ELF-1 (cell line): ENCODE results near the gene PLAA.

Experiments
- DNase-seq: peaks from one replicate; pipeline ENCODE4 v3.0.0-alpha.2; 2016; ENCODE audit warnings: low read depth, low spot score

Gene PLAA

DNA sequence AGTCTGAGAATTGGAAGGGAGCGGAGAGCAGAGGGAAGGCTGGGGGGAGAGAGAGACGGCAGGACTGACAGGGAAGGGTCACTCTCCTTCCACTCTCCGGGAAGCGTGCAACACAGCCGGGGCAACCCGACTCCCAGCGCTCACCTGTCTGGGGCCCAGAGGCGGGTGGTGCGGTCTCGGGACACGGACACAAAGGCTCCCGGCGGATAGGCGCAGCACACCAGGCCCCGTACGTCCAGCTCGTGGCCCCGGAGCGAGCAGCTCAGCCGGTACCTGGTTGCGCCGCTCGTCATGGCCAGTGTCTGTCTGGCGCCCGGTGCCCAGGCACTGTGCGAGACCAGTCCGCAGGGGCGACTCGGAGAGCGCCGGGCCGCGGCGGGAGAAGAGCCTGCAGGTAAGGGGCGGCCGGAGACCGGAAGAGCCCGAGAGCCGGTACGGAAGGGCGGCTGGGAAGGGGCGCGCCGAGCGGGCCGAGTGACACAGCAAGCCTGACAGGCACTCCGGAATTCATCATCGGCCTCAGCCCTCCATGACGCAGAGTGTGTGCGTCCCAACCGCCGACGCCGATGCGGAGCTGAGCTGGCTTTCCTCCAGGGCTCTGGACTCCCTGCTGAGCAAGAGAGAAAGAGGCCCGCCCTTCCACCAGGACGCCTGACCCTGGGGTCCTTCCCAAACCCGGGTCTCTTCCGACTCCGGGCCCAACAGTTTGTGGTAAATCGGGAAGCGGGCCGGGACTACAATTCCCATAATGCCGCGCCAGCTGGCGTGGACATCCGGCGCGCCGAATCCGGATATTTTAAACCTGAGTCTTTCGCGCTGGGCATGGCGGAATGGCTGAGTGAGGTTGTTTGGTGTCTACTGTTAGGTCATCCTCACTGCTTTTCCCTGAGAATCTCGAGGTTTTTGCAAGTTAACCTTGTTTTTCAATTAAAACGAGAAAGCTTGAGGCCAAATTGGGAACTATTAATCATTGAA is at the start of gene PLAA:
TSS of gene PLAA (minus strand) at position 490 of the 975 bp plus-strand sequence. CDS start at position 293, 197 bp downstream.
- peak; percentile 96 for DNase-seq

DNA sequence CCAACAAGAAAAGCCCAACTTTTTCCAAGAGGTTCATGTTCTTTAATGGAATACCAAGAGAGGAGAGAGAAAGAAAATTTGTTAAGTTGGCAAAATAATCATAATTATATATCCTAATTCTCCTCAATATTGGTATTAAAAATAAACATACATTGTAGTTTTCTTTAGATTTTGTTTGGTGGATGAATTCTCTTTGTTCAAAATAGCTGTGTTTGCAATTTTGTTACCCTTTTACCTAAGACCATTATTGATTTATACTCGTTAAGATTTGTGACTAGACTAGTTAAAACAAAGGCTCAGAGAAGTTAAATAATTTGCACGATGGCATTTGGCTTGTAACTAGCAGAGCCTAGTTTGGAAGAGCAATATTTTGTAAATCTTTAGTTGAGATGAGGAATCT is 48.8 kb upstream of the PLAA start:
- DNase-seq = no peak

DNA sequence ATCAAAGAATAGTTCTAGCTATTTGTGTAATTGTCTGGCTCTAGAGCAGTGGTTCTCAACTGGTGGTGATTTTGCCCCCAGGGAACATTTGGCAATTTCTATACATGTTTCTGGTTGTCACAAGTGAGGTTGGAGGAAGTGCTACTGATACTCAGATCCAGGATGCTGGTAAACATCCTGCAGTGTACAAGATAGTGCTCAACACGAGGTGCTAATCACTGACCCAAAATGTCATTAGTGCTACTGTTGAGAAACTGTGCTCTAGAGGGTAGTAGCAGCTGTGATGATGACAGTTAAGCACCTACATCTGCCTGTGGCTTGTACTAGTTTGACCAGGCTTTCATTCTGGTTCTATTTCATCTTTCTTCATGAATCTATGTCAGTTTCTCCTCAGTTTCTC is 36.3 kb upstream of the PLAA start:
- DNase-seq = no peak

DNA sequence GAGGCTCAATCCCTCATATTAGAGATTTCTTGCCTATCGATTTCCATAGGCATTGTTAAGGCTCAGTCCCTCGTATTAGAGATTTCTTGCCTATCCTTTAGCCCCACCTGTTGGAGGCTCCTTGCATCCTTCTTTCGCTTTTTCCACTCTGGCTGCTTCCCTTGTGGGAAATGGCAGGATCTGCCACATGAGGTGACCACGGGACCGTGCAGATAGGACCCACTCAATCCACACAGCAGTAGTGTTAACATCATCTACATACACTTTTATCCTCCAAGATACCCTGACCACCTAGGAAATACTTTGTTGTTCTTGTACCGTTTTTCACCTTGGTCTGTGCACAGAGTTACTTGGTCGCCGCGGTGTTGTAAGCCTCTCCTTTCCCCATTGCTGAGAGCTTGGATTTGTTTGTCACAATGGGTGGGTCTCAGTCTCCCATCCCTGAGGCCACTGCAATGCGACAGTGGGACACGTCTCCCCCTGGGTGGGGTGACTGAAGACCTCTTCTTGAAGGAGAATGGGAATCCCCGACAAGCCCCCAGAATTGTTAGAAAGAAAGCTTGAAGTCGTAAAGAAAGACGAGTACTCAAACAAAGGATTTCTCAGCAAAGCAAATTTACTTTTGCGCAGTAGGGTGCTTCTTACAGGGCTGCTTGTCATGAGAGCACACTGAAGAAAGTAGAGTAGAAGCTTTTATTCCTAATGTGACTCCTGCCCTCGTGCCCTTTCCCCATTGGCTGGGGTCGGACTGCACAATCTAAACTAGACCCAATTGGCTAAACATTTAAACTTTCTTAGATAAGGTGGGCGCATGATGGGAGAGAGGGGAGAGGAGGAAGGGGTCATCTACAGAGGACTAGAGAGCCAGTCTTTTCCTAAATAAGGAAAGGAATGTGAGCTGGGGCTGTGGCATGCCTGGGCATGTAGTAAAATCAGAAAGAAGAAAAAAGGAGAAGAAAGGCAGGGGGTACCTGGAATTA is 29.0 kb upstream of the PLAA start:
- peak; percentile 22 for DNase-seq

DNA sequence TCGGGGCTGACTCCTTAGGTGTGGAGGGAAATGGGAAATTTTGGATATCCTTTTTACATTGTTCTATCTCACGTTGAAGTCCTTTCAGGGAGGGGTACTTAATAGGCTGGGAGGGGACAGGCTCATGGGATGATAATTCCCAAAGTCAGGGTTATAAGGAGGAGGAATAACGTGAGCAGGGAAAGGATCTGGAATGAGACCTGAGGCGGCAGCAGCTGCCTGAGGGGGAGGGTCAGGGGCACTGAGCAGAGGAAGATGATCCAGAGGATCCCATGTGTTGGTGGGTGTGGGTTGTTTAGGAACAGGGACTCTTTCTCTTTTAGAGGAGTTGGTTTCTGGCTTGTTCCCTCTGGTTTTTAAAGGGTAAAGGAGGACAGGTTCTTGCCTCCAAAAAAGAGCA is 27.9 kb upstream of the PLAA start:
- DNase-seq = no peak

DNA sequence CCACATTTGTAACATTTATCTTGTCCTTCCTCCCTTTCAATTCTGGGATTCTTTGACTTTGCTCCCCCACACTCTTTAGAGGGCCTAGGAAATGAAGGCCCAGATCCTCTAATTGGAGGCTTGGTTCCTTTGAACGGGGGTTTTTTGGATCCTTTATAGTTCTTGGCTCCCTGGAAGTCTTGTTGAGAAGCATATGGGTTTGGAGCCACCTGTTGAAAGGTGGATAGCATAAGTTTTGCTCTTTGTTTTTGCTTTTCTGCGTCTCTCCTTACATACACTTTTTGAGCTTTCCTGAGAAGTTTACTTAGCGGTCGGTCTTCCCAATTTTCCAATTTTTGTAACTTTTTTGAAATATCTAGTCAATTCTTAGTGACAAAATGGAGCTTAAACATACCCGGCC is 26.9 kb upstream of the PLAA start:
- no peak for DNase-seq

DNA sequence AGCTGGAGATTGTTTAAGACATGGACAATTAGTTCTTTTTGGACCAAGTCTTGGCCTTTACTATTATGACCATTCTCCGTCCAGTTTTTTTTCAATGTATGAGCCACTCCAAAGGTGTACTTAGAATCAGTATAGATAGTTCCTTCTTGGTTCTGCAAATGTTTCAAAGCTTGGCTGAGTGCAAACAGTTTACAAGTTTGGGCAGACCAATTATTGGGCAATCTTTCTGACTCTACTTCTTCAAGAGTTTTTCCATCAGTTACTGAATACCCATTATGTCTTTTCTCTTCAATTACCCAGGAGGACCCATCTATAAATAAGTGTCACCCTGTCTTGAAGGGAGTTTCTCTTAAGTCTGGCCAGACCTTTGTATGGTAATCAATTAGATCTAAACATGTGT is 24.7 kb upstream of the PLAA start:
- no peak for DNase-seq

DNA sequence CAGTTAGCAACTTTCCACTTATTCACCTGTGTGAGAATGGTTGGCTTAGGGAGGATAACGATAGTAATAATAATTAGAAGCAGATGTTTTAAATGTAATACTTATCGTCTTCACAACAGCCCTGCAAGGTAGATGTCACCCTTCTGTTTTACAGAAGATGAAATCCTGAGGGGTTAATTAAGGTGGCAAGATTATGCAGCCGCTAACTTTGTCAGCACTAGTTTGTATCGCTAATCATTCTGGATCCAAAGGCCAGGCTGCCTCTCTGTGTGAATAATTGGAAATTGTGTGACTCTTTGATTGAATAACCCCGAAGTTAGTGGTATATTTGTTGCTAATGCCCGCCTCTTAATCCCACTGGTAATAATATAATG is 9.8 kb upstream of the PLAA start:
- DNase-seq = no peak

DNA sequence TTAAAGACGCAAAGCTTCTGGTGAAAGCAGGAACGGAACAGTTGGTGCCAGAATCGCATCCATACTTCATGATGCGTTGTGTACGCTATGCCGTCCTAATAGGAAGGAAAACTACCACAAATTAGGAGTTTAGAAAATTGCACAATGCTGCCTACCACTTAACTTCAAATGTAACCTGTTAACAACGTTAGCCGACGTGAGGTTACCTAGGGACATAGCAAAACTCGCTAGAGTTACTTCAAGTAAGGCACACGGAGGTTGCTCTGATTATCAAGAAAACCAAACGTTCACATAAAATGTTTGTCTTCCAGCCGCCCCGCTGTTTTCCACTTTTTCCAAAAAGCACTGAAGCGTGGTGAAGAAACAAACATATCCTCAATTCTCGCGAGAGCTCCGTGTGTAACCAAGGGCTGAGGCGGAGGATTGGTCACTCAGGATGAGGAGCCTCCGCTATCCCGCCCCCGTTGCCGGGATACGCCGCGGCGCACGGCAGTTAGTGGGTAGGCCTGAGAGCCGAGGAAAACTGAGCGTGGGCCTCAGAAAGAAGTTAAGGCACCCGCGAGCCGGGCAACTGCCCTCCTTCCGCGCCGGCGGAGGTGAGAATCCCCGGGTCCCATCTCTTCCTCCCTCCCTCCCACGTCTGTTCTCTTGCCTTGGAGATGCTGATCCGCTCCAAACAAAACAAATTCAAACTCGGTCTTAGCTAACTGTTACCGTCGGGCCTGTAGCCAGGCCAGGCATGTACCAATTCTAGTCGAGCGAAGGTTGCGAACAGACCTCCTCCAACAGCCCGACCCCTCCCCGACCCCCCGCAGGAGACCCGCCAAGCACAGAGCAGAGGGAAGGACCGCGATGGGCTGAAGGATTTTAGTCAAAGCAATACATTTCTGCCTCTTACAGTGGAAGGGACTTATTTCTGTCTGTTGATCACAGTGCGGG is 9.1 kb upstream of the PLAA start, which contains the start of gene IFT74:
TSS of gene IFT74 (plus strand) at position 492 of the 939 bp plus-strand sequence. CDS start 5,556 bp downstream, outside the sequence.
- DNase-seq = peak; percentile 95

DNA sequence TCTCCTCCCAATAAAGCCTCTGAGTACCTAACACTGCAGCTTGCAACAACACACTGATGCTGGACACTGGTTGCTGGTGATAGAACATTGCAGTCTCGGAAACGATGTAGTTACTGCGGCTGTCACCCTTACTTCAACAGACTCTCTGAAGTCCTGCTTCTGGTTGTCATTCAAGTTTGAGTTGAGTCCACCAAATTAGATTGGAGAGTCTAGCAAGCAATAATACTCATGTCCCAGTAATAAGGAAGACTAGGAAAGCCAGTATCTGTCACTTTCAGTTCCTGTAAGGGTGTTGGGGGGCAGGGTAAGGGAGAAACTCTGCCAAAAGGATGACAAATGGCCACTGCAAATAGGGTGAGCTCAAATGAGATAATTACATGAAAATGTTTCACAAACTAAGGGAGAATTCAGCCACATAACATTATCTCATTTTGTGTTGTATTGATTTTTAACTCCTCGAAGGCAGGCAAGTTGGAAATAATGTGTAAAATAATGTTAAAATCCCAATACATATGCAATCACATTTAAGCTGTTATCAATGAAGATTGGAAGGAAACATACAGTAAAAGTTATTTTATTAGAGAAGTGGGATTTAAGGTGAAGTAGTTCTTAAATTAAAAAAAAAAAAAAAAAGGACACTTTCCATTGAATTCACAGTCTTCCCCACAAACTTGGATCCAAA is 8.3 kb upstream of the PLAA start:
- no peak for DNase-seq

DNA sequence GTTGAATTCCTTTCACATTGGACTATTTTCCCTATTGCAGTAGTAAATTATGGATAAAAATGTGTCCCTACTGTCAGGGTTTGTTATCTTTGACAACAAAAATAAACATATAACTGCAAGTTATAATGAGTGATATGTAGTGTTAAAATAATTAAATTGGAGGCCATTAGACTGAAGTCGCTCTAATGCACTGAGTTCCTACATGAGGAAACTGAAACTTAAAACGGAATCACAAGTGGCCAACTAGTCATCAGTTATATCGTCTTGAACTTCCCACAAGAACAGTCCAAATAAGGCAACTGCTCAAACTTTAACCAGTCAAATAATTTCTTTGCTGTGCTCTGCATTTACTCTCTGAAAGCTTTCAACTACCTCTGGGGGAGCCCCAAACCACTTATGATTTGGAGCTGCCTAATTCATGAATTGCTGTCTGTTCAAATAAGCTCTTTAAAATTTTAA is 7.0 kb upstream of the PLAA start:
- no peak for DNase-seq

DNA sequence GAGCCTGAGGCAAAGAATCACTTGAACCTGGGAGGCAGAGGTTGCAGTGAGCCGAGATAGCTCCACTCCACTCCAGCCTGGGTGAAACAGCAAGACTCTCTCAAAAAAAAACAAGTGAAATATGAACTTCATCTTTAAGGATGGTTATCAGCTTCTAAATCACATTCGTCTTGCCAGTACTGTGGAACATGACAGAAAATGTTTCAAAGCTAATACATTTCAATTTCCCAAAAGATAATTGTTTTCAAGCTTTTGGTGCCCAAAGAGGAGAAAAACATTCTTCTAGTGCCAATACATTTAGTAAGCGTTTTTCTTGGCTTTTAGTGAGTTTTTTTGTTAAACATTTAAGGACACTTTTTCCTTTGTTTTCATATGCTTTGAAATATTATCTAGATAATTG is 4.8 kb upstream of the PLAA start:
- DNase-seq = no peak

DNA sequence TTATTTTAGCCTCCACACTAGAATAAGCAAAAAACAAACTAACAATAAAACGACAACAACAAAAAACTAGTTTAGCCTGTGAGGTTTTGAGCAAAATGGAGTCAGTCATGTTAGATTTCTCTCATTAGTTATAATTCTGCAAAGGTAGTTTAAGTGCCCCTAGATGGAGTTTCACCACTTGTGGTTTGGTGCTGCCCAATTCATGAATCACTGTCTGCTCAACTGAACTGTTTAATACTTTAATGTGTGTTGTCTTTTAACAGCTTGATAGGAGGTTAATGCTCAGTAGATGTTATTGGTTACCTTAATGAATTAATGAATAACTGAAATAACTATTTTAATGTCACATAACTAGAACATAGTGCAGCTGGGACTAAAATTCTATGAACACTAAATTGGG is 3.5 kb upstream of the PLAA start:
- no peak for DNase-seq

DNA sequence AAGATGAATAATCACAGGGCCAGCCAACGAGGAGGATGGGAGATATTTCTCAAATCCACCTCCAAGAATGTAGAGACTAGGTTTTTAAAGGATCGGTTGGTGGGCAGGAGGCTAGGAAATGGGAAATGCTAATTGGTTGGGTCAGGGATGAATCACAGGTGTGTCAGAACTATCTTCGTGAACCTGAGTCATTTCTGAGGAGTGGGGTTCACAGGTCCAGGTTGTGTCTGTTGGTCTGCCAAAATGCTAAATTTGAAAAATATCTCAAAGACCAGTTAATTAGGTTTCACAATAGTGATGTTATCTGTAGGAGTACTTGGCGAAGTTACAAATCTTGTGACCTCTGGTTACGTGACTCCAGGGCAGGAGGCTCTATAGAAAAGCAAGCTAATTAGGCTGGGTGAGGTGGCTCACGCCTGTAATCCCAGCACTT is 2.6 kb upstream of the PLAA start:
- DNase-seq = no peak

DNA sequence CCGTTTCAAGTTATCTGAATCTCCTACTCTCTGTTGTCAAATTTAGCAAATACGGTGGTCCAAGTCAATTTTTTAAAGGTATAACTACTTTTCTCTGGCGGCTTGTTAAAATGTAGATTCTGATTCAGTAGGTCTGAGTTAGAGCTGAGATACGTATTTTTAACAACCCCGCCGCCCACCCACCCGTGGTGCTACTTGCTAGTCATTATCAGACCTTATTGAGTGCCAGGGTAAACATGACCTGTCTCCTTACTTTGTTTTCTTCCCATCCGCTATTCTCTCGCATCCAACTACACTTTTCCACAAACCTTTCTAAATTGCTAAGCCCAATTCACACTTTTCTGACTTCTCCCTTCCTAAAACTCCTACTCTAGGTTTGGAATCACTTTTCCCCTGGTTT is 694 bp upstream of the PLAA start:
- peak; percentile 19 for DNase-seq

DNA sequence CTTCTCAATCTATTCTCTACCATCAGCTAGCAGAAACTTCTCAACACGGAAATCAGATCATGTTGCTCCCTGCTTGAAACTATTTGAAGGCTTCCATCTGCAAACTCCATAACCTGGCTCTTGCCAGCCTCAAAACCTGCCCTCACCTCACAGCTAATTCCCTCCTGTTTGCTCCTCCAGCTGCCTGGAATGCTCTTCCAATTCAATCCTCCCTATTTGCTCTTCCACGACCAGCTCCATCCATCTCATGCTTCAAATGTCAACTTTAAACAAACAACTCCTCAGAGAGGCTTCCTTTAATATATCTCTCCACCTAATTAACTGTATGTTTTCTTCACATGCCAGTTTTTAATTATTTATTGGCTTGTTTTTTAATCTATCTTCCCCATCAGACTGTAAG is 1.5 kb downstream of the PLAA start:
- DNase-seq = no peak

DNA sequence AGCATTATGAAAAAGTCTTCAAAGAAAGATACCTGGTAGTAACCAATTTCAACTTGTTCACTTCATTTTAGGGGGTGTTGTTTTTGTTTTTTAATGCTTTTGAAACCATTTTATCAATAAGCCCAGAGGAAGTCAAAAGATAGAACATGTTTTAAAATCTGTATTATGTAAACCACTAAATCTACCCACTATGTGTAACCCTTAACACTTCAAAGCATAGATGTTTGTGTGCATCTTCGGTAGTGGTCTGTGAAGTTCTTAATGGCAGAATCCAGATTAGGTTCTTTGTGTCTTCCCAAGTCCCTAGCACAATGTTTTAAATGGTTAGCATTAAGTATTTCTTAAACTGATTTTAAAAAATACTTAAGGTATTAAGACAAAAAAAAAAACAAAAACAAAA is 6.3 kb downstream of the PLAA start:
- DNase-seq = no peak

DNA sequence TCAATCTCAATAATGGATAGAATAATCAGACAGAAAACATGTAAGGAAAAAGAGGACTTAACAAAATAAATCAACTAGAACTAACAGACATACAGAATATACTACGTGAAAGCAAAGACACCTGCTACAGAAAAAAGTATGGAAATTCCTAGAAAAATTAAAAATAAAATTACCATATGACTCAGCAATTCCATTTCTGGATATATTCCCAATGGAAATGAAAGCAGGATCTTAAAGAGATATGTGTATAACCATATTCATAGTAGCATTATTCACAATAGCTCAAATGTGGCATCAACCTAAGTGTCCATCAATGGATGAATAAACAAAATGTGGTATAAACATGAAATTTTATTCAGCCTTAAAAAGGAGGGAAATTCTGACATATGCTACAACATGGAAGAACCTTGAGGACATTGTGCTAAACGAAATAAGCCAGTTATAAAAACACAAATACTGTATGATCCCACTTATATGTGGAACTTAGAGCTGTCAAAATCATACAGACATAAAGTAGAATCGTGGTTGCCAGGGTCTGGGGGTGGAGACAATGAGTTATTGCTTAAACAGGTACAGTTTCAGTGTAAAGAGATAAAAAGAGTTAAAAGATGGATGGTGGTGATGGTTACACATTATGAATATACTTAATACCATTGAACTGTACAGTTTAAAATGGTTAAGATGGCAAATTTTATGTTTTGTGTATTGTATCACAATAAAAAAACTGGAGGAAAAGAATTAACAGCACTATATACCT is 6.9 kb downstream of the PLAA start:
- DNase-seq = no peak

DNA sequence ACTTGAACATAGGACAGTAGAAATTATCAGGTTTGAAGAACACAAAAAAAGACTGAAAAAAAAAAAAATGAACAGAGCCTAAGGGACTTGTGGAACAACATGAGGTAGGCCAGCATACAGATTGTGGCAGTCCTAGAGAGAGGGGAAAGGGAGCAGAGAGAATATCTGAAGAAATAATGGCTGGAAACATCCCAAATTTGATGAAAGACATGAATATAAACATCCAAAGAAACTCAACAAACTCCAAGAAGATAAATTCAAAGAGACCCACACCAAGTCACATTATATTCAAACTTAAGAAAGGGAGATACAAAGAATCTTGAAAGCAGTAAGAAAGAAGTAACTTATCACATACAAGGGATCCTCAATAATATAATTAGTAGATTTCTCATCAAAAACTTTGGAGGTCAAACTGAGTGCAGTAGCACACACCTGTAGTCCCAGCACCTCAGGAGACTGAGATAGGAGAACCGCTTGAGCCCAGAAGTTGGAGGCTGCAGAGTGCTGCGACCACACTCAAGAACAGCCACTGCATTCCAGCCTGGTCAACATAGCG is 9.1 kb downstream of the PLAA start:
- no peak for DNase-seq
